Gastroesophageal sphincter (tissue), 4 donors: ENCODE measurements around the gene SH2D7. TPM values are rescaled to one million over a fixed set of nuclear protein-coding genes. Genes with fewer than 3 reads are reported as not detected.

ENCODE experiments used
- ATAC-seq: fragments of 150-250 bp; one replicate; pipeline ENCODE4 v1.9.1; 2016; ENCODE audit warnings: mild to moderate bottlenecking, moderate library complexity
- H3K27ac ChIP-seq, 4 donors: fragments of 200-600 bp; sonication (generic) in 3 of 4; 1 replicate in 3 of 4; 2 replicates in 1 of 4; pipeline ENCODE4 v1.5.1; 2016 to 2019
- H3K27me3 ChIP-seq: fragments of 200-600 bp; sonication (generic); one replicate; pipeline ENCODE4 v1.5.1; 2019
- H3K36me3 ChIP-seq, 2 donors: fragments of 200-600 bp; sonication (generic); one replicate each; pipeline ENCODE4 v1.5.1; 2019; ENCODE audit warnings: control low read depth in 1 of 2
- H3K4me1 ChIP-seq, 3 donors: fragments of 200-600 bp; sonication (generic); 1 replicate in 2 of 3; 2 replicates in 1 of 3; pipeline ENCODE4 v1.5.1; 2016 to 2019; ENCODE audit warnings: control low read depth in 2 of 3
- H3K4me3 ChIP-seq, 2 donors: fragments of 200-600 bp; sonication (generic); one replicate each; pipeline ENCODE4 v1.5.1; 2019; ENCODE audit warnings: mild to moderate bottlenecking in 1 of 2, moderate library complexity in 1 of 2
- H3K9me3 ChIP-seq, 3 donors: fragments of 200-600 bp; sonication (generic); one replicate each; pipeline ENCODE4 v1.5.1; 2017 to 2019; ENCODE audit warnings: control low read depth in 2 of 3
- EP300 ChIP-seq: sonication (generic); formaldehyde crosslinking; IDR thresholded peaks from one replicate; pipeline ENCODE4 v1.6.1; 2017; ENCODE audit warnings: antibody characterized with exemption, mild to moderate bottlenecking
- POLR2A ChIP-seq, 2 donors: fragments of 450-650 bp; IDR thresholded peaks; one replicate each; pipeline ENCODE4 v1.6.1; 2017; ENCODE audit warnings: antibody characterized with exemption in 2 of 2, mild to moderate bottlenecking in 2 of 2, moderate library complexity in 1 of 2
- POLR2AphosphoS5 ChIP-seq: sonication (generic); formaldehyde crosslinking; IDR thresholded peaks from one replicate; pipeline ENCODE4 v1.6.1; 2017; ENCODE audit warnings: antibody characterized with exemption
- WGBS, 2 donors: methylation state at CpG; one replicate each; pipeline ENCODE4 v1.1.5; 2018; ENCODE audit warnings: low coverage in 1 of 2; 5-methylcytosine and 5-hydroxymethylcytosine counted together
- total RNA-seq, 4 donors: library from RNA; depleted of rRNA; stranded (reverse); fragments of >200 nt; gene quantifications; one replicate each; pipeline ENCODE4 v1.1.0, GENCODE V29; 2016
- TF ChIP-seq, protein P1 (sequence below), 4 experiments: fragments of 200-600 bp in 2 of 4; fragments of 450-650 bp in 2 of 4; sonication (generic) in 1 of 4; IDR thresholded peaks; one replicate each; pipeline ENCODE4 v1.5.1; 2017 to 2019; ENCODE audit warnings: antibody characterized with exemption in 4 of 4, mild to moderate bottlenecking in 2 of 4, moderate library complexity in 2 of 4

SH2D7 gene
- total RNA-seq, 4 donors from 2014 or later: not detected

DNA sequence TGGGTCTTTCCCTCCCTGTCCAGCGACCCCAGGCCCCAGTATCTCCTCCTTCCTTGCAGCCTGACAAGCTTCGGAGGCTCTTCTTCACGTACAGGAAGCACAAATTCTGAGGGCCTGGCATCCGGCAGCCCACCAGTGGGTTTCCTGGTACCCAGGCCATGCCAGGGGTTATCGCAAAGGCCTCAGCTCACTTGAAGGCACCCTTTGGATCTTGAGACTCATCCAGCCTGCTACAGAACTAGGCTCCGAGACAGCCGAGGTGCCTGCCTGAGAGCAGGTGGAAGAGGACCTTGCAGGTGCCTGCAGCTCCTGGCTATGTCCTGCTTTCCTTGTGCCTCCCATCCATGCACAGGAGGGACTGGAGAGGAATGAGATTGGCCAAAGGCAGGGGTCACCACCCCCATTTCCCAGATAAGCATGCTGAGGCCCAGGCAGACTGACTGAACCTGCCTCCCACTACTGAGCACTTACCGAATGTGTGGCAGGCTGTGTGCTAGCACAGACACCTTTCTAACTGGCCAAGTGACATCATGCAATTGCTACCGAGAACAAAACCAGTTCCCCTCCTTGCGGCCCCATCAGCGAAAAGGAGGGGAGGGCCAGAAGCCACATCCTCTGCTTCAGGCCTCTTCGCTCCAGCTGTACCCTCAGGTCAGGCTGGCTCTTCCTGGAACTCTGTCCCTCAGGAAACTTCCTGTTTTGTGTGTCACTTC lies 11.2 kb downstream of the SH2D7 start:
- no peak overlapping the region for H3K27ac ChIP-seq
- WGBS, 2 donors: 83% methylated on average over 8 of the region's 12 CpGs; no CpG with 5 or more reads in 1 of the 2 donors
- no peaks in the 10 kb centered on the region for H3K9me3 ChIP-seq
- H3K4me1 ChIP-seq: peaks cover 0 to 4% (median 0%) of the 10 kb centered on the region in 3 donors
- TF ChIP-seq POLR2AphosphoS5 (no peak), POLR2A (IDR thresholded peaks at IDR 0.05) (no peak), EP300 (no peak)
- TF ChIP-seq, protein P1, sequence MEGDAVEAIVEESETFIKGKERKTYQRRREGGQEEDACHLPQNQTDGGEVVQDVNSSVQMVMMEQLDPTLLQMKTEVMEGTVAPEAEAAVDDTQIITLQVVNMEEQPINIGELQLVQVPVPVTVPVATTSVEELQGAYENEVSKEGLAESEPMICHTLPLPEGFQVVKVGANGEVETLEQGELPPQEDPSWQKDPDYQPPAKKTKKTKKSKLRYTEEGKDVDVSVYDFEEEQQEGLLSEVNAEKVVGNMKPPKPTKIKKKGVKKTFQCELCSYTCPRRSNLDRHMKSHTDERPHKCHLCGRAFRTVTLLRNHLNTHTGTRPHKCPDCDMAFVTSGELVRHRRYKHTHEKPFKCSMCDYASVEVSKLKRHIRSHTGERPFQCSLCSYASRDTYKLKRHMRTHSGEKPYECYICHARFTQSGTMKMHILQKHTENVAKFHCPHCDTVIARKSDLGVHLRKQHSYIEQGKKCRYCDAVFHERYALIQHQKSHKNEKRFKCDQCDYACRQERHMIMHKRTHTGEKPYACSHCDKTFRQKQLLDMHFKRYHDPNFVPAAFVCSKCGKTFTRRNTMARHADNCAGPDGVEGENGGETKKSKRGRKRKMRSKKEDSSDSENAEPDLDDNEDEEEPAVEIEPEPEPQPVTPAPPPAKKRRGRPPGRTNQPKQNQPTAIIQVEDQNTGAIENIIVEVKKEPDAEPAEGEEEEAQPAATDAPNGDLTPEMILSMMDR (IDR thresholded peaks at IDR 0.05): no peak
- no peaks in the 10 kb centered on the region for H3K27me3 ChIP-seq
- no peaks in the 10 kb centered on the region for H3K36me3 ChIP-seq
- no peak for ATAC-seq
- no peak overlapping the region for H3K4me3 ChIP-seq

DNA sequence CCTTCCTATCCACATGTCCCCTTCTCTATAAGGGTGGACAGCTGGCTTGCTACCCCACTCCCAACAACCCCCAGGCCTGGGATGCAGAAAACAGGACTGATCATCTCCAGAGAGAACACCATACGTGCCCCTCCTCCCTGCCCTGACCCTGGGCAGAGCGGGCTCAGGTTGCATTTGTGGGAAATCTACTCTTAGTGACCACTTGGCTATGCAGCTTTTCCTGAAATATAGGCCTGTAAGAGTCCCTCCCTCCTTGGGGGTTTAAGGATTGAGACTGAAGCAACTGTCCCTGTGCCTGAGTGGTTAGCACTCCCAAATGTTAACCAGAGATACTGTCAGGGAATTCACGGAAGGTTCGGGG lies 11.7 kb downstream of the SH2D7 start:
- no peak overlapping the region for H3K27ac ChIP-seq
- no peaks in the 10 kb centered on the region for H3K36me3 ChIP-seq
- ATAC-seq: no peak
- no peaks in the 10 kb centered on the region for H3K9me3 ChIP-seq
- H3K4me3 ChIP-seq: no peak overlapping the region
- H3K27me3 ChIP-seq: no peaks in the 10 kb centered on the region
- 67 to 93% methylated on average over 3 of the region's 4 CpGs for WGBS, 2 donors
- H3K4me1 ChIP-seq: peaks cover 0 to 4% (median 0%) of the 10 kb centered on the region in 3 donors
- no peak for TF ChIP-seq EP300
- no peak for TF ChIP-seq POLR2A (IDR thresholded peaks at IDR 0.05)
- TF ChIP-seq, protein P1 (IDR thresholded peaks at IDR 0.05): no peak
- TF ChIP-seq POLR2AphosphoS5: no peak

DNA sequence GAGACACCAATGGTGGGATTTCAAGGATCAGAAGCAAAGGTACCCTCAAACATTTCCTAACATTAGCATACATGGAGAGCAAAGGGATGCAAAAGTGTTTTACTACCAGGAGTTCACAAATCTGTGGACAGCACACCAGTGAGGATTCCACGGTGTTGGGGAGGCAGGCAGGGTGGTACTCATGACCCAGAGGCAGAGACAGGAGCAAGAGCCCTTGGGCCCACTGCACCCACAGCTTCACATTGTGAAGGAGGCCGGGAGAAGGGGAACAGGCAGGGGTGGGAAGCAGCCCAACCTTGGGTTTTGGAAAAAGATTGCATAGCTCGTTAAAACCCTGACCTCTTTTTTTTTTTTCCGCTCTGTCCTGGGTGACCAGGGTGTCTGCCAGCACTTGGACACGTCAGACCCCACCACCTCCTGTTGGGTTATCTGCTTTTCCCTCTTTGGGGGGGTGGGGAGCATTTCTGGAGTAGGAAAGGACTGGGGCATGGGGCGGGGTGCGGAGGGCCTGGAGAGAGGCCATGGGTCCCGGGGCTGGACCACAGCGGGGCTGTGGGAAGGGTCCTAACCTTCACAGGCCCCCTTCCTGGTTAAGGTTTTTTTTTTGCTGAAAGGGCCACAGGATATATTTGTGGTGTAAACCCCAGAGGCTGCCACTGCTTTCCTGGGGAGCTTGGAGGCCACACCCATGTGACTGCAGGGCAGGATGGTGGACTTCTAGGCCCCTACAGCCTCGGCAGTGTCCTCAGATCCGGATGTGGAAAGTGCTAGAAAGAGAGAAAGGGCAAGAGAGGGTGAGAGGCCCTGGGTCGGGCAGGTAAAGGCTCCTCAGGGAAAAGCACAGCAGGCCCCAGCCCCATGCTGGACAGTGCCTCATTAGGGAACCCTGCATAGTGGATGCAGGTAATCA lies 12.5 kb downstream of the SH2D7 start:
- Histone ChIP-seq H3K4me3 (no peak overlapping the region), H3K27ac (no peak overlapping the region), H3K27me3 (no peaks in the 10 kb centered on the region), H3K4me1 (peaks cover 0 to 4% (median 0%) of the 10 kb centered on the region in 3 donors), H3K36me3 (no peaks in the 10 kb centered on the region), H3K9me3 (no peaks in the 10 kb centered on the region)
- ATAC-seq: no peak
- 84 to 91% methylated on average over 4 to 5 of the region's 12 CpGs for WGBS, 2 donors
- TF ChIP-seq EP300: no peak
- TF ChIP-seq POLR2AphosphoS5: no peak
- no peak for TF ChIP-seq POLR2A (IDR thresholded peaks at IDR 0.05)
- TF ChIP-seq, protein P1 (IDR thresholded peaks at IDR 0.05): no peak

DNA sequence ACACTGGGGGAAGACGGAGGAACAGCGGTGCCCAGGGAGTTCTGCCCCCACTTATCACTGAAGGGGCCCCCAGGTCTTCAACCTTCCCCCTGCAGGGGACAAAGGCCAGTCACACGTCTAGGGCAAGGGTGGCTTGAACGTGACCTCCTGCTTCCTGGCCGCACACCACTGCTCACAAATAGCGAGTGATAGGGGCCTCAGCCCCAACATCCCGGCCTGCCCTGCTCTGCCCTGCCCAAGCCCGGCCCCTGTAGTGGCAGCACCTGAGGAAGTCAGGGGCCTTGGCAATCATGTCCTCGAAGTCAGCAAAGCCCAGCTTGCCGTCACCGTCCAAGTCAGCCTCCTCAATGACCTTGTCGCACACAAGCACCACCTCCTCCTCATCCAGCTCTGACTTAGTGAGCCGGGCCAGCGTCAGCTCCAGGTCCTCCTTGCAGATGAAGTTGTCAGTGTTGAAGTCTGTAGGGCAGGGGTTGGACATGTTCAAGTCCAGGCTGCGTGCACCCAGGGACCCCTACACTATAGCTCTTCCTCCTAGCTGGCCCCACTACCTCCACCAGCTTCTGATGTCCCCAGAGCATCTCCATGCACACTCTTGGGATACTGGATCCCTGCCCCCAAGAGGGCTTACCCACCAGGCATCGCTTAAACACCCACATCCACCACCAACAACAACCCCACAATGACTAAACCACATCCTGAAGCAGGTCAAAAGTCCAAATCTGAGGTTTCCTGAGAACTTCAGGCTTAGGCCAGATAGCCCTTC lies 13.3 kb downstream of the SH2D7 start:
- 90% methylated on average over 10 of the region's 16 CpGs; no CpG with 5 or more reads in 1 of the 2 donors for WGBS, 2 donors
- Histone ChIP-seq H3K27ac (no peak overlapping the region), H3K36me3 (no peaks in the 10 kb centered on the region), H3K4me1 (peaks cover 0 to 4% (median 0%) of the 10 kb centered on the region in 3 donors), H3K9me3 (no peaks in the 10 kb centered on the region), H3K27me3 (no peaks in the 10 kb centered on the region), H3K4me3 (no peak overlapping the region)
- TF ChIP-seq, protein P1 (IDR thresholded peaks at IDR 0.05): no peak
- no peak for TF ChIP-seq POLR2AphosphoS5
- TF ChIP-seq EP300: no peak
- no peak for TF ChIP-seq POLR2A (IDR thresholded peaks at IDR 0.05)
- no peak for ATAC-seq
